Neural progenitor cell (in vitro differentiated cells): ENCODE measurements around the gene CCL5.

Source experiments
- EZH2 ChIP-seq: fragments of 200-600 bp; sonication (generic); IDR thresholded peaks from 2 replicates; pipeline ENCODE4 v1.6.1; 2017; ENCODE audit warnings: antibody characterized with exemption, mild to moderate bottlenecking, moderate library complexity
- EZH2phosphoT487 ChIP-seq: fragments of 200-600 bp; sonication (generic); IDR thresholded peaks from 2 replicates; pipeline ENCODE4 v1.6.1; 2017; ENCODE audit warnings: antibody characterized with exemption
- TF ChIP-seq, protein P1 (sequence below): fragments of 200-600 bp; sonication (generic); IDR thresholded peaks from 2 replicates; pipeline ENCODE4 v1.5.1; 2017; ENCODE audit warnings: antibody characterized with exemption, mild to moderate bottlenecking

DNA sequence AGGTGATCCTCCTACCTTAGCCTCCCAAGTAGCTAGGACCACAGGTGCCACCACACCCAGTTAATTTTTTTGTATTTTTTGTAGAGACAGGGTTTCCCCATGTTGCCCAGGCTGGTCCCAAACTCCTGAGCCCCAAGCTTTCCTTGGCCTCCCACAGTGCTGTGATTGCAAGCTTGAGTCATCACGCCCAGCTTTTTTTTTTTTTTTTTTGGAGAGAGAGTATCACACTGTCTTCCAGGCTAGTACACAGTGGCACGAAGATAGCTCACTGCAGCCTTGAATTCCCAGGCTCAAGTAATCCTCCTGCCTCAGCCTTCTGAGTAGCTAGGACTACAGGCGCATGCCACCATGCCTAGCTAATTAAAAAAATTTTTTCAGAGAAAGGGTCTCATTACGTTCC is 38.7 kb downstream of the CCL5 start:
- TF ChIP-seq, protein P1, sequence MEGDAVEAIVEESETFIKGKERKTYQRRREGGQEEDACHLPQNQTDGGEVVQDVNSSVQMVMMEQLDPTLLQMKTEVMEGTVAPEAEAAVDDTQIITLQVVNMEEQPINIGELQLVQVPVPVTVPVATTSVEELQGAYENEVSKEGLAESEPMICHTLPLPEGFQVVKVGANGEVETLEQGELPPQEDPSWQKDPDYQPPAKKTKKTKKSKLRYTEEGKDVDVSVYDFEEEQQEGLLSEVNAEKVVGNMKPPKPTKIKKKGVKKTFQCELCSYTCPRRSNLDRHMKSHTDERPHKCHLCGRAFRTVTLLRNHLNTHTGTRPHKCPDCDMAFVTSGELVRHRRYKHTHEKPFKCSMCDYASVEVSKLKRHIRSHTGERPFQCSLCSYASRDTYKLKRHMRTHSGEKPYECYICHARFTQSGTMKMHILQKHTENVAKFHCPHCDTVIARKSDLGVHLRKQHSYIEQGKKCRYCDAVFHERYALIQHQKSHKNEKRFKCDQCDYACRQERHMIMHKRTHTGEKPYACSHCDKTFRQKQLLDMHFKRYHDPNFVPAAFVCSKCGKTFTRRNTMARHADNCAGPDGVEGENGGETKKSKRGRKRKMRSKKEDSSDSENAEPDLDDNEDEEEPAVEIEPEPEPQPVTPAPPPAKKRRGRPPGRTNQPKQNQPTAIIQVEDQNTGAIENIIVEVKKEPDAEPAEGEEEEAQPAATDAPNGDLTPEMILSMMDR, result no peak
- TF ChIP-seq EZH2, result no peak
- no peak for TF ChIP-seq EZH2phosphoT487
